Endothelial cell of hepatic sinusoid (primary cell): ENCODE measurements around the gene LAMA4.

ENCODE experiments used
- in situ Hi-C: cut with HindIII; loops from 2 replicates; pipeline ENCODE4 v1.10.0; 2017; ENCODE audit warnings: low sequenced_read_pairs

Gene LAMA4, protein sequence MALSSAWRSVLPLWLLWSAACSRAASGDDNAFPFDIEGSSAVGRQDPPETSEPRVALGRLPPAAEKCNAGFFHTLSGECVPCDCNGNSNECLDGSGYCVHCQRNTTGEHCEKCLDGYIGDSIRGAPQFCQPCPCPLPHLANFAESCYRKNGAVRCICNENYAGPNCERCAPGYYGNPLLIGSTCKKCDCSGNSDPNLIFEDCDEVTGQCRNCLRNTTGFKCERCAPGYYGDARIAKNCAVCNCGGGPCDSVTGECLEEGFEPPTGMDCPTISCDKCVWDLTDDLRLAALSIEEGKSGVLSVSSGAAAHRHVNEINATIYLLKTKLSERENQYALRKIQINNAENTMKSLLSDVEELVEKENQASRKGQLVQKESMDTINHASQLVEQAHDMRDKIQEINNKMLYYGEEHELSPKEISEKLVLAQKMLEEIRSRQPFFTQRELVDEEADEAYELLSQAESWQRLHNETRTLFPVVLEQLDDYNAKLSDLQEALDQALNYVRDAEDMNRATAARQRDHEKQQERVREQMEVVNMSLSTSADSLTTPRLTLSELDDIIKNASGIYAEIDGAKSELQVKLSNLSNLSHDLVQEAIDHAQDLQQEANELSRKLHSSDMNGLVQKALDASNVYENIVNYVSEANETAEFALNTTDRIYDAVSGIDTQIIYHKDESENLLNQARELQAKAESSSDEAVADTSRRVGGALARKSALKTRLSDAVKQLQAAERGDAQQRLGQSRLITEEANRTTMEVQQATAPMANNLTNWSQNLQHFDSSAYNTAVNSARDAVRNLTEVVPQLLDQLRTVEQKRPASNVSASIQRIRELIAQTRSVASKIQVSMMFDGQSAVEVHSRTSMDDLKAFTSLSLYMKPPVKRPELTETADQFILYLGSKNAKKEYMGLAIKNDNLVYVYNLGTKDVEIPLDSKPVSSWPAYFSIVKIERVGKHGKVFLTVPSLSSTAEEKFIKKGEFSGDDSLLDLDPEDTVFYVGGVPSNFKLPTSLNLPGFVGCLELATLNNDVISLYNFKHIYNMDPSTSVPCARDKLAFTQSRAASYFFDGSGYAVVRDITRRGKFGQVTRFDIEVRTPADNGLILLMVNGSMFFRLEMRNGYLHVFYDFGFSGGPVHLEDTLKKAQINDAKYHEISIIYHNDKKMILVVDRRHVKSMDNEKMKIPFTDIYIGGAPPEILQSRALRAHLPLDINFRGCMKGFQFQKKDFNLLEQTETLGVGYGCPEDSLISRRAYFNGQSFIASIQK (N-terminal part only)

DNA sequence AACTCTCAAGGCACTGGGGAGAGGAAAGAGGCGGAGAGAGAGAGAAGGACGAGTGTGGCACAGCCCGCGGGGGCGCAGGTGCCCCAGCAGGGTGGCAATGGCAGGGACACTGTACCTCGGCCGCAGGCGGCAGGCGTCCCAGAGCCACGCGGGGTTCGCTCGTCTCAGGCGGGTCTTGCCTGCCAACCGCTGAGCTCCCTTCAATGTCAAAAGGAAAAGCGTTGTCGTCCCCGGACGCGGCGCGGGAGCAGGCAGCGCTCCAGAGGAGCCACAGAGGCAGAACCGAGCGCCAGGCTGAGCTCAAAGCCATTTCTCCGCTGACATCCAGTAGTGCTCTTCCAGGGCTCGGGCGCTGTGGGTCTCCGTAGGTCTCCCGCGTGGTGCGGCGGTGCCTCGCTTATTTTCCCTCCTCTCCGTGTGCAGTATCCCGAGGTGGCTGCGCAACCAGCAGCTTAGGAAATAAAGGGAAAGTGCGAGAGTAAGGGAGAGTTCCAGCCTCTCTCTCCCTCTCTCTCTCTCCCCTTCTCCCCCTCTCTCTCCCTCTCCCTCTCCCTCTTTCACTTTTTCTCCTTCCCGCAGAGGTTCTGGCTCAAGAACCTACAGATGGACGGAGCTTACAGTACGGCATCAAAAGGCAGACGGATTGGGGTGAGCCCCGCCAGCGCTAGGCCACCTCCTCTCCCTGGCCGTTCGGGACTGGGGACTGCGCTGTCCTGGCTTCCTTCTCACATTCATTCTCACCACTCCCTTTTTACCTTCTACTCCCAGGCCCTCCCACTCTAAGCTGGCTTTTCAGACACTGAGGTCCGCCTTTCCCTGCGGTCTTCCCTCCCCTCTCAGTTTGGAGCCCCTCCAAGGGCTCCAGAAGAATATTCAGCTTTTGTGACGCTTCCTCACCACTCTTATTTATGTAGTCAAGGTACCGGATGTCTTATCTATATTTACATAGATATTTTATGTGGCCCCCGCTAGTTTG lies at the start of gene LAMA4:
Gene LAMA4 (minus strand): TSS at position 727 of the 976 bp plus-strand sequence. CDS start 417 bp downstream, at position 310.
- in situ Hi-C loops, result no loop called here

GRCh38 chr6:112302142-112302705 lies 47.9 kb upstream of the LAMA4 start:
- in situ Hi-C loops, result no loop called here

DNA sequence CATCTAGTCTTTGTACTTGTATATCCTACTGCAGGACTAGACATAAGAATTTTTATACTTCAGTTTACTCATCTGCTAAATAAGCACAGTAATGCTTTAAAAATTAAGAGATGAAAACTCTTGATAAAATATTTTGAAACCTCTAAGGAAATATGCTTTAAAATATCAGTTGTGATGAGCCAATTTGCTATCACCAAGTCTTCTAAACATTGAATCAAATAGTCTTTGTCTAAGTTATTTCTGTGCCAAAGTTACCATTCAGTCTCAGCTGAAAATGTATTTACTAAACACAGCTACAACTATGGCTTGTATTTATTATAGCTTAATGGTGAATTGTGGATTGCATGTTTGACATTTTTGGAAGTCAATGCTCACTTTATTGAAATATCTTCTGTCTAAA lies 46.5 kb upstream of the LAMA4 start:
- in situ Hi-C loops, result no loop called here

GRCh38 chr6:112298816-112299281 lies 44.5 kb upstream of the LAMA4 start:
- in situ Hi-C loops, result no loop called here

GRCh38 chr6:112298021-112298745 lies 43.8 kb upstream of the LAMA4 start:
- in situ Hi-C loops, result no loop called here

GRCh38 chr6:112296694-112297093 lies 42.3 kb upstream of the LAMA4 start:
- in situ Hi-C loops, result no loop called here

GRCh38 chr6:112296122-112296521 lies 41.8 kb upstream of the LAMA4 start:
- in situ Hi-C loops, result no loop called here

GRCh38 chr6:112291161-112291762 lies 36.9 kb upstream of the LAMA4 start:
- in situ Hi-C loops, result loop anchor here (5.0 kb wide), 1 partner anchor 59 kb away; no protein-coding TSS in a partner anchor

GRCh38 chr6:112289038-112289566 lies 34.7 kb upstream of the LAMA4 start:
- in situ Hi-C loops, result no loop called here

DNA sequence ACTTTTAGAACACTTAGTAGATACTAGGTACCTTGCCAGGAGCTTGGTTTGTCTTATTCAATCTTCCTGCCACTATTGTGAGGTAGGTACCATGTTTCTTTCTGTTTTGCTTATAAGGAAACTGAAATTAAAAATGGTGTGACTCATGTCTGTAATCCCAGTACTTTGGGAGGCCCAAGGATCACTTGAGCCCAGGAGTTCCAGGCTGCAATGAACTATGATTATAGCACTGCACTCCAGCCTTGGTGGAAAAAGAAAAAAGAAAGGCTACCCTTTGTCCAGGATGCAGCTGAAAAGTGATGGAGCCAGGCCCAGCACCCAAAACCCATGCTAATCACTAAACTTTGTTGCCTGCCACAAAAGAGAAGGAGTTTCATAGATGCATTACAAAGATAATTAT lies 34.1 kb upstream of the LAMA4 start:
- in situ Hi-C loops, result no loop called here

DNA sequence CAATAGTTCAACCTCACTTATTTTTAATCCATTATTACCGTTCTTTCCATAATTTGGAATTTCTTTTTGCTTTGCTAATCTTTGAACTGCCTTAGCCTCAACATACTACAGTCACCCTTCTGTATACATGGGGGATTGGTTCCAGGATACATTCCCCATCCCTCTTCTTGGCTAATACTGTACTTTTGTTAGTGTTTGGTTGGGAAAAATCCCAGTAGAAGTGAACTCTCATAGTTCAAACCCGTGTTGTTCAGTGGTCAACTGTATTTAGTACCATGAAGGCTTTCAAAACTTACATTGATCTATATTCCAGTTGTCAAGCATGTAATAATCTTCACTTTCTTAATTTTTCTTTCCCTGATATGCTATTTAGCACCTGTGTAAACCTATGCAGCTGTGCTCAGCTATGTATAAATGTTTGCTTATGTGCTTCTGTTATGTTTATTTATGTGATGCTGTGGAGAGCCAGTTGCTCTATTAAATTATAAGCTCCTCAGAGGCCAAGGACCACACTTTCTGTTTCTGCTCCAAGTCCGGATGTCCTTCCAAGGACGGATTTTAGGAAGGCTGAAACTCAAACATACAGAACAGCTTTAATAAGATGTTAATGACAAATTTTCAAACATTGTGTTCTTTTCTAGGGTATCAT lies 33.3 kb upstream of the LAMA4 start:
- in situ Hi-C loops, result no loop called here

- in situ Hi-C loops, result no loop called here
Measured at GRCh38 chr6:112286500-112287144, 32.3 kb upstream of the LAMA4 start.

GRCh38 chr6:112286010-112286409 lies 31.6 kb upstream of the LAMA4 start:
- in situ Hi-C loops, result no loop called here

DNA sequence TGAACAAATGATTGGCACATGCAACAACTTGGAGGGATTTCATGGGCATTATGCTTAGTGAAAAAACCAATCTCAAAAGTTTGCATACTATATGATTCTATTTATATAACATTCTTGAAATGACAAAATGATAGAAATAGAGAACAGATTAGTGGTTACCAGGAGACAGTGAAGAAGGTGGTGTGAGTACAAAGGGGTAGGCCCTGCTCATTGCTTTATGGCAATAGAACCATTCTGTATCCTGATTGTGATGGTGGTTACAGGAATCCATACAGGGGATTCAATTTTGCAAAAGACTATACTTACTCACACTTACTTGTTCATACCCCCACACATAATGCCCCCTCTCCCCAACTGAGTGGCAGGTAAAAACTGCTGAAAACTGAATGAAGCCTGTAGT lies 30.2 kb upstream of the LAMA4 start:
- in situ Hi-C loops, result no loop called here

DNA sequence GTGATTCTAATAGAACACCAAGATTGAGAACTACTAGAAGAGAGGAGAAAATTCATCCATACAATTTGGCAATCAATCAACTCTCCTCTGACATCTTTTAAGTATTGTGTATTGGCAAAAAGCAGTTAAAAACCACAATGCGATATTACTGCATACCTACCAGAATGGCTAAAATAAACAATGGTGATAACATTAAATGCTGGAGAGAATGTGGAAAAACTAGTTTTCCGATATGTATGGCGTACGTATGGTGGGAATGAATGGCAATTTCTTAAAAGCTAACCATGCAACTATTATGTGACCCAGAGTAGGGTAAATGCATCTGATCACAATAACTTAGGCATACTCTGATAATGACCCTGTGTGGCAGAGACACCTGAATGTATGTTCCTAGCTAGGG lies 29.3 kb upstream of the LAMA4 start:
- in situ Hi-C loops, result no loop called here

DNA sequence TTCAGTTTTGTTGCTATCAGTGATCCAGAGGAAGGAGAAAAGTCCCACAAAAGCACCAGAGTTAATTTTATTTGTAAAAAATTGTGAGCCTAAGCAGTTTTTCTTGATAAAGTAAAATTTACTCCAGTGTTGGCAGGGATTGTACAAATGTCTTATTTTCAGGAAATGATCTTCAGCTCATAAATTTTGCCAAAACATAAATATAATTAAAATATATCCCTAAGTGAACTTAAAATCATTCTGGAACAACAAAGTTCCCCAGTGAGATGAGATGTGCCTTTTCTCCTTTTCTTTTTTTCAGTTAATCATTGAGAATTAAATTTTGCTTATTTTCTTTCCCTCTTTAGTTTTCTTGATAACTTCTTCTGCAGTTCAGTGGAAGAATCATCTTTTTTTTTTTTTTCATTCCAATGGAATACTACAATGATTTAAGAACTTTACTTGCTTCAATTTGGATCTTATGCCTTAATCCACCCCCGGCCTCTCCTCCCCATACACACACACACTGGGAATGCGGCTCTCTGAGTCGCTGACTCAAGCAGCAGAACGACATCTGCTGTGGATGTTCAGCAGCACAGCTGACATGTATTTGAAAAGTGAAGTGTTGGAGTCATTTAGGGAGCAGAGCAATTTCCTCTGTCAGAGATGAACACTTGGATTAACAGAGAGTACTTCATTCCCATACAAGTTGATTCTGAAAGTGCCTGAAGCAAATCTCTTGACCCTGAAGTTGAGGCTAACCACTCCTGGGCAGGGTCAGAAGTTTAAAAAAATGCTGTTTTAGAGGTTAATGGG lies 27.7 kb upstream of the LAMA4 start:
- in situ Hi-C loops, result no loop called here
